A549 (cell line): Measurements from ENCODE around the gene CMIP. TPM values are rescaled to one million over a fixed set of nuclear protein-coding genes. Genes with fewer than 3 reads are reported as not detected.

Experiments used
- ATAC-seq, 2 experiments: fragments of 200-7000 bp in 1 of 2; fragments of >200 bp in 1 of 2; cut with Nextera tagmentation in 1 of 2; cut with Tn5 transposase in 1 of 2; 3 replicates each; pipeline versions ENCODE4 v1.8.0 to v1.9.1; 2018 to 2020; ENCODE audit warnings: mild to moderate bottlenecking in 1 of 2, moderate library complexity in 1 of 2
- CTCF ChIA-PET: fragments of 300-600 bp; sonication (Branson Sonifier 250); formaldehyde crosslinking; extraction: SDS; loops from one replicate; lab custom pipeline; 2021; ENCODE audit warnings: antibody characterized with exemption, inconsistent platforms; lab: Yijun Ruan, JAX
- POLR2A ChIA-PET: fragments of 350-600 bp; formaldehyde crosslinking; extraction: SDS; loops from one replicate; lab custom pipeline; 2021; ENCODE audit warnings: antibody characterized with exemption, inconsistent platforms; lab: Yijun Ruan, JAX
- DNase-seq, 2 experiments: peaks; one replicate each; pipeline versions ENCODE4 v3.0.0 to v3.0.0-alpha.2; 2011 to 2016; ENCODE audit warnings: low read depth in 1 of 2, low spot score in 1 of 2
- FAIRE-seq: peaks from 2 replicates; lab custom pipeline; 2011; peaks lifted over from hg19 to GRCh38; lab: Jason Lieb, UNC
- H3K27ac ChIP-seq, 2 experiments: fragments of >200 bp; sonication (Bioruptor Twin); formaldehyde crosslinking; 3 replicates each; pipeline ENCODE4 v1.5.1; 2016 to 2017
- H3K4me1 ChIP-seq: fragments of >200 bp; sonication (Bioruptor Twin); formaldehyde crosslinking; 3 replicates; pipeline ENCODE4 v1.6.1; 2016
- H3K4me2 ChIP-seq: fragments of >200 bp; sonication (Bioruptor Twin); formaldehyde crosslinking; 3 replicates; pipeline ENCODE4 v1.6.1; 2016
- H3K4me3 ChIP-seq: fragments of >200 bp; sonication (Bioruptor Twin); formaldehyde crosslinking; 3 replicates; pipeline ENCODE4 v1.5.1; 2016
- H3K9me3 ChIP-seq: fragments of >200 bp; sonication (Bioruptor Twin); formaldehyde crosslinking; 3 replicates; pipeline ENCODE4 v1.6.1; 2016
- CBX2 ChIP-seq: fragments of 200-600 bp; sonication (generic); IDR thresholded peaks from 2 replicates; pipeline ENCODE4 v1.6.1; 2016; ENCODE audit warnings: low read depth, mild to moderate bottlenecking, borderline replicate concordance
- CBX8 ChIP-seq: fragments of 200-600 bp; sonication (generic); IDR thresholded peaks from 2 replicates; pipeline ENCODE4 v1.6.1; 2016
- CHD4 ChIP-seq: fragments of 200-600 bp; sonication (generic); IDR thresholded peaks from 2 replicates; pipeline ENCODE4 v1.6.1; 2016; ENCODE audit warnings: antibody characterized with exemption, mild to moderate bottlenecking, borderline replicate concordance
- CTCF ChIP-seq: fragments of >200 bp; sonication (Bioruptor Twin); formaldehyde crosslinking; IDR thresholded peaks from 3 replicates; pipeline ENCODE4 v1.5.1; 2016
- EHMT2 ChIP-seq: fragments of 200-600 bp; sonication (generic); IDR thresholded peaks from 2 replicates; pipeline ENCODE4 v1.6.1; 2016; ENCODE audit warnings: antibody characterized with exemption, low read depth, mild to moderate bottlenecking, moderate library complexity
- EP300 ChIP-seq, 2 experiments: fragments of >200 bp; sonication (Bioruptor Twin); formaldehyde crosslinking; IDR thresholded peaks; 2 replicates in 1 of 2; 3 replicates in 1 of 2; pipeline ENCODE4 v1.6.1; 2016 to 2017
- FOSL2 ChIP-seq, 2 experiments: fragments of 450-650 bp in 1 of 2; fragments of >200 bp in 1 of 2; sonication (Bioruptor Twin) in 1 of 2; formaldehyde crosslinking; IDR thresholded peaks; 2 replicates each; pipeline versions ENCODE4 v1.5.0 to v1.6.1; 2016 to 2020; ENCODE audit warnings: mild to moderate bottlenecking in 1 of 2, moderate library complexity in 1 of 2
- GATA3 ChIP-seq: IDR thresholded peaks from 2 replicates; pipeline ENCODE4 v1.6.1; 2012; ENCODE audit warnings: borderline replicate concordance
- HEYL ChIP-seq: fragments of 250-450 bp; sonication (Bioruptor Pico); IDR thresholded peaks from 2 replicates; pipeline ENCODE4 v1.8.0; 2021; ENCODE audit warnings: mild to moderate bottlenecking, moderate library complexity
- HOXA7 ChIP-seq: fragments of 250-450 bp; sonication (Bioruptor Pico); IDR thresholded peaks from 2 replicates; pipeline ENCODE4 v1.5.0; 2020; ENCODE audit warnings: mild to moderate bottlenecking, moderate library complexity
- HOXB13 ChIP-seq: fragments of 250-450 bp; sonication (Bioruptor Pico); IDR thresholded peaks from 2 replicates; pipeline ENCODE4 v1.5.0; 2020; ENCODE audit warnings: low read depth, mild to moderate bottlenecking, moderate library complexity
- HOXB5 ChIP-seq: fragments of 250-450 bp; sonication (Bioruptor Pico); IDR thresholded peaks from 2 replicates; pipeline ENCODE4 v1.5.0; 2020; ENCODE audit warnings: mild to moderate bottlenecking, moderate library complexity
- KDM1A ChIP-seq: fragments of 200-600 bp; sonication (generic); IDR thresholded peaks from 2 replicates; pipeline ENCODE4 v1.6.1; 2016; ENCODE audit warnings: low read depth, mild to moderate bottlenecking
- KDM5A ChIP-seq: fragments of 200-600 bp; sonication (generic); IDR thresholded peaks from 2 replicates; pipeline ENCODE4 v1.6.1; 2016; ENCODE audit warnings: antibody characterized with exemption, mild to moderate bottlenecking
- MAX ChIP-seq: IDR thresholded peaks from 2 replicates; pipeline ENCODE4 v1.6.1; 2012
- NPAS2 ChIP-seq: fragments of 250-450 bp; sonication (Bioruptor Pico); IDR thresholded peaks from 2 replicates; pipeline ENCODE4 v1.8.0; 2022; ENCODE audit warnings: mild to moderate bottlenecking, moderate library complexity, borderline replicate concordance
- RAD21 ChIP-seq, 2 experiments: fragments of >200 bp in 1 of 2; sonication (Bioruptor Twin) in 1 of 2; formaldehyde crosslinking in 1 of 2; IDR thresholded peaks in 1 of 2; conservative IDR thresholded peaks in 1 of 2; 2 replicates in 1 of 2; 3 replicates in 1 of 2; pipeline ENCODE4 v1.6.1; 2012 to 2018; ENCODE audit warnings: inconsistent platforms in 1 of 2
- RARB ChIP-seq: fragments of 250-450 bp; sonication (Bioruptor Pico); IDR thresholded peaks from 2 replicates; pipeline ENCODE4 v1.8.0; 2021; ENCODE audit warnings: mild to moderate bottlenecking, moderate library complexity
- RCOR1 ChIP-seq: fragments of 150-350 bp; IDR thresholded peaks from 2 replicates; pipeline ENCODE4 v1.6.1; 2014; ENCODE audit warnings: antibody characterized with exemption, low read length, low read depth
- RNF2 ChIP-seq: fragments of 200-600 bp; sonication (generic); IDR thresholded peaks from 2 replicates; pipeline ENCODE4 v1.6.1; 2016; ENCODE audit warnings: low read depth, mild to moderate bottlenecking, antibody characterized with exemption, moderate library complexity, borderline replicate concordance
- SMC3 ChIP-seq: fragments of >200 bp; sonication (Bioruptor Twin); formaldehyde crosslinking; IDR thresholded peaks from 3 replicates; pipeline ENCODE4 v1.6.1; 2018; ENCODE audit warnings: inconsistent platforms
- TFCP2L1 ChIP-seq: fragments of 250-450 bp; sonication (Bioruptor Pico); IDR thresholded peaks from 2 replicates; pipeline ENCODE4 v1.5.0; 2021; ENCODE audit warnings: mild to moderate bottlenecking
- USF2 ChIP-seq: fragments of 450-650 bp; IDR thresholded peaks from 2 replicates; pipeline ENCODE4 v1.6.1; 2014; ENCODE audit warnings: antibody characterized with exemption
- ZC3H11A ChIP-seq: fragments of 450-650 bp; IDR thresholded peaks from 2 replicates; pipeline ENCODE4 v1.6.1; 2014; ENCODE audit warnings: antibody characterized with exemption, mild to moderate bottlenecking
- ZNF302 ChIP-seq: fragments of 250-450 bp; sonication (Bioruptor Pico); IDR thresholded peaks from 2 replicates; pipeline ENCODE4 v1.9.0; 2021; ENCODE audit warnings: inconsistent platforms, mild to moderate bottlenecking, moderate library complexity
- WGBS: methylation state at CpG from one replicate; pipeline ENCODE4 v1.1.6; 2017; ENCODE audit errors: missing lambda C conversion rate; 5-methylcytosine and 5-hydroxymethylcytosine counted together
- polyA plus RNA-seq, 4 experiments: library from polyadenylated mRNA; depleted of rRNA in 3 of 4; stranded (reverse); fragments of >200 nt; fragmentation: RNase III in 1 of 4; extraction: RNeasy Plus Mini Kit Qiagen cat#74134 plus additional on column Dnase treatment in 1 of 4; gene quantifications; 2 replicates in 3 of 4; 3 replicates in 1 of 4; pipeline ENCODE4 v1.2.3, GENCODE V29; 2011 to 2017

CMIP gene
- polyA plus RNA-seq, 2 of the 4 experiments (the other 2 are of a cell fraction), result 21.6 to 125 TPM

DNA sequence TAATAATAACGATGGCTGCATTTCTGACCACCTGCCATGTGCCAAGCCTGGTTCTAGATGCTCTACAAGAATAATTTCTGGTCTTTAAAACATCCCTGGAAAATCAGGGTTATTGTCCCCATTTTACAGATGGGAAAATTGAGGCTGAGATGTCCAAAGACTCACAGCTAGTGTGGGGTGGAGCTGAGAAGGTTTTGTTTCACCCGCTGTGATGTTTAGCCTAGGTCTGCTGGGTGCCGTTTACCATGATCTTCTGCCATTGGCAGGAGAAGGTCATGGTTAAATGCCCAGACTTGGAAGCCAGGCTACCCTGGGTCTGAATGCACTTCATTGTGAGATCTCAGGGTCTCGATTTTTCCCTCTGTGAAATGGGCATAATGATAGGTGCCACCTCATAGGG, 175.4 kb downstream of the CMIP start:
- Histone ChIP-seq H3K9me3 (no peaks in the 10 kb centered on the region), H3K4me2 (no peak overlapping the region), H3K4me1 (peaks cover 22% of the 10 kb centered on the region), H3K27ac (no peak overlapping the region), H3K4me3 (no peak overlapping the region)
- FAIRE-seq (no peak), DNase-seq (no peak), ATAC-seq (no peak)
- ChIA-PET CTCF (interaction anchor here (1.3 to 6.3 kb wide), 4 partner anchors 118 to 584 kb away, joined by 3 to 34 read pairs (median 6); partner anchors contain the start of gene ATMIN), POLR2A (no interaction called here)
- TF ChIP-seq CHD4 (0 out of 2 replicates have a peak, but pooled peaks have one; percentile 32), KDM1A (peak; percentile 85; the same call in 1 of the 2 replicates), ZNF302 (CRISPR knock-in tag) (no peak)
- WGBS, result 78% methylated on average over 4 of the region's 4 CpGs

GRCh38 chr16:81620796-81621195, 176.2 kb downstream of the CMIP start:
- no peak overlapping the region for H3K4me2 ChIP-seq
- no peak overlapping the region for H3K4me3 ChIP-seq
- WGBS, result 85% methylated on average over 9 of the region's 9 CpGs
- ChIA-PET POLR2A (no interaction called here), CTCF (interaction anchor here (1.1 to 6.3 kb wide), 10 partner anchors 35 to 585 kb away, joined by 3 to 34 read pairs (median 4); partner anchors contain the start of gene ATMIN)
- FAIRE-seq (no peak), ATAC-seq (no peak), DNase-seq (no peak)
- peaks cover 30% of the 10 kb centered on the region for H3K4me1 ChIP-seq
- H3K9me3 ChIP-seq, result no peaks in the 10 kb centered on the region
- peak overlapping the region in 1 of 2 experiments; percentile 76; a peak in 1 of 6 replicates for H3K27ac ChIP-seq
- no peak for TF ChIP-seq RARB
- no peak for TF ChIP-seq GATA3
- TF ChIP-seq EHMT2, result no peak
- no peak for TF ChIP-seq CBX2
- TF ChIP-seq KDM5A, result no peak
- no peak for TF ChIP-seq MAX
- TF ChIP-seq HOXB13 (CRISPR knock-in tag), result no peak
- TF ChIP-seq RNF2, result no peak

- DNase-seq (no peak), FAIRE-seq (no peak), ATAC-seq (no peak)
- Histone ChIP-seq H3K4me2 (no peak overlapping the region), H3K27ac (peak overlapping the region; percentile 11 to 76; a peak in 3 of 6 replicates), H3K4me3 (no peak overlapping the region), H3K9me3 (no peaks in the 10 kb centered on the region), H3K4me1 (peaks cover 37% of the 10 kb centered on the region)
- POLR2A ChIA-PET, result no interaction called here
- WGBS, result 92% methylated on average over 7 of the region's 8 CpGs
- TF ChIP-seq FOSL2 (IDR thresholded peaks at IDR 0.05) (no peak), FOSL2 (CRISPR knock-in tag; IDR thresholded peaks at IDR 0.05) (no peak)
- TF ChIP-seq, all 56 proteins: peak for 0
- CTCF ChIA-PET, result interaction anchor here (0.7 to 6.3 kb wide), 13 partner anchors 9 to 227 kb away, joined by 3 to 34 read pairs (median 4); no protein-coding TSS in a partner anchor
Measured at GRCh38 chr16:81621496-81621895, 176.9 kb downstream of the CMIP start.

DNA sequence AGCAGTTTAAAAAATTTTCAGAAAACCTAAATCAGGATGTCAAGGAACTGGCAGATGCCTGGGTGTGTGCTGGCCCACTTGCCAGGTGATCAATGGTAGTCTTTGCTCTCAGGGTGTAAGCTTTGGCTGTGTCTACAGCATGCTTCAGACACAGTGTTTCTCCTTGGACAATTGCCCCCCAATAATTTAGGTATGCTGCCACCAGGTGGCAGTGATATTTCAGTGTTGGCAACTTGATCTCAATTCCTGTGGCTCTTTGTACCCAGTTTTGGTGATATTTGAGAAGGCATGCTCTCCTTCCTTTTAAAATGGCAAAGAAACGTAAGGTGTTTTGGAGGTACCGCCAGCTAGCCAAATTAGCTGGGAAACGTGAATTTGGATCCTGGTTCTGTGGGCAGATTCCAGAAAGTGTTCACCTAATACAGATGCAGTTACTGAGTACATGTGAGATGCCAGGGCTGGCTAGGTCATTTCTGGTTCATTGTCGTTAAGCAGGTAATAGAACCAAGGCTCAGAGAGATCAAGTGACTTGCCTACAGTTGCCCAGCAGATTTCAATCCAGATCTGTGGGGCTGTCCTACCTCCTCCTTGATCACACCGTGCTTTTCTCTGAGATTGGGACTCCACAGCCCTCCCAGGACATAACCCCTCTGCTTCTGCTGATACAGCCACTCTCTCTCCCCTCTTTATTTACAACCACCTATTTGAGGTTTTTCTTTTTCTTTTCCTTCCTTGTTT, 178.9 kb downstream of the CMIP start:
- TF ChIP-seq TFCP2L1 (CRISPR knock-in tag) (no peak), USF2 (no peak), CHD4 (no peak), NPAS2 (CRISPR knock-in tag) (no peak), HOXB13 (CRISPR knock-in tag) (no peak), HOXB5 (CRISPR knock-in tag) (no peak), ZC3H11A (no peak), RCOR1 (no peak), SMC3 (peak; percentile 85), EP300 (IDR thresholded peaks at IDR 0.05) (no peak), CBX8 (no peak), CTCF (peak; percentile 74), KDM5A (no peak), HOXA7 (CRISPR knock-in tag) (no peak), HEYL (CRISPR knock-in tag) (no peak), MAX (no peak), RAD21 (conservative IDR thresholded peaks at IDR 0.05 in 1 of 2, IDR thresholded peaks at IDR 0.05 in 1 of 2) (peak; percentile 78 to 83)
- FAIRE-seq (no peak), DNase-seq (peak; percentile 65 to 73), ATAC-seq (peak; percentile 35 to 59; a peak in 3 of 6 replicates)
- CTCF ChIA-PET, result interaction anchor here (0.7 to 6.3 kb wide), 39 partner anchors 8 to 375 kb away, joined by 3 to 40 read pairs (median 4); no protein-coding TSS in a partner anchor
- H3K4me2 ChIP-seq, result no peak overlapping the region
- 73% methylated on average over 5 of the region's 5 CpGs for WGBS
- H3K4me1 ChIP-seq, result peaks cover 41% of the 10 kb centered on the region
- POLR2A ChIA-PET, result no interaction called here
- H3K4me3 ChIP-seq, result no peak overlapping the region
- H3K9me3 ChIP-seq, result no peaks in the 10 kb centered on the region
- H3K27ac ChIP-seq, result peak overlapping the region; percentile 70 to 76
